HEK293 (cell line): Measurements from ENCODE around the gene EPB41L2.

ENCODE experiments used
- CTCF ChIA-PET: fragments of 350-600 bp; formaldehyde crosslinking; extraction: SDS; loops from one replicate; lab custom pipeline; 2021; ENCODE audit warnings: antibody characterized with exemption; lab: Yijun Ruan, JAX
- POLR2A ChIA-PET: fragments of 300-600 bp; formaldehyde crosslinking; extraction: SDS; loops from one replicate; lab custom pipeline; 2020; ENCODE audit warnings: antibody characterized with exemption, inconsistent platforms; lab: Yijun Ruan, JAX
- H3K27ac ChIP-seq: fragments of 200-500 bp; sonication (Bioruptor generic); 2 replicates; pipeline ENCODE4 v1.5.1; 2014; ENCODE audit warnings: low read depth, low read length, control low read depth, inconsistent platforms; ENCODE audit errors: extremely low read depth
- H3K36me3 ChIP-seq, 2 experiments: fragments of 200-500 bp in 1 of 2; sonication (Bioruptor generic) in 1 of 2; 1 replicate in 1 of 2; 2 replicates in 1 of 2; pipeline ENCODE4 v1.5.1; 2014 to 2017; ENCODE audit warnings: inconsistent platforms in 2 of 2, low read length in 2 of 2; ENCODE audit not compliant: control insufficient read depth in 2 of 2, insufficient read depth in 1 of 2
- H3K4me1 ChIP-seq: fragments of 200-500 bp; sonication (Bioruptor generic); 2 replicates; pipeline ENCODE4 v1.5.1; 2014; ENCODE audit warnings: mild to moderate bottlenecking, low read length, inconsistent platforms; ENCODE audit not compliant: control insufficient read depth, insufficient read depth
- H3K4me3 ChIP-seq: 2 replicates; pipeline ENCODE4 v1.5.1; 2011; ENCODE audit warnings: low read depth, mild to moderate bottlenecking, control low read depth, low read length, moderate library complexity
- H3K9me3 ChIP-seq: fragments of 200-500 bp; sonication (Bioruptor generic); 2 replicates; pipeline ENCODE4 v1.5.1; 2014; ENCODE audit warnings: low read depth, low read length, inconsistent platforms; ENCODE audit not compliant: control insufficient read depth, insufficient read depth
- GLI4 ChIP-seq: fragments of 450-650 bp; formaldehyde crosslinking; IDR thresholded peaks from 2 replicates; pipeline ENCODE4 v1.5.1; 2016; ENCODE audit warnings: missing biosample characterization, missing genetic modification characterization
- SCRT1 ChIP-seq: fragments of 450-650 bp; formaldehyde crosslinking; IDR thresholded peaks from 2 replicates; pipeline ENCODE4 v1.5.1; 2016; ENCODE audit warnings: missing biosample characterization, missing genetic modification characterization, borderline replicate concordance
- YY1 ChIP-seq: fragments of 450-650 bp; formaldehyde crosslinking; IDR thresholded peaks from 2 replicates; pipeline ENCODE4 v1.5.1; 2018; ENCODE audit warnings: missing biosample characterization, missing genetic modification characterization
- ZFP41 ChIP-seq: fragments of 450-650 bp; formaldehyde crosslinking; IDR thresholded peaks from 2 replicates; pipeline ENCODE4 v1.5.1; 2016; ENCODE audit warnings: missing biosample characterization, missing genetic modification characterization, borderline replicate concordance
- ZNF302 ChIP-seq: fragments of 450-650 bp; formaldehyde crosslinking; IDR thresholded peaks from 2 replicates; pipeline ENCODE4 v1.5.1; 2016; ENCODE audit warnings: missing biosample characterization, missing genetic modification characterization, low read depth
- ZNF335 ChIP-seq: fragments of 450-650 bp; formaldehyde crosslinking; conservative IDR thresholded peaks from 2 replicates; pipeline ENCODE4 v1.5.1; 2016; ENCODE audit warnings: missing biosample characterization, missing genetic modification characterization
- ZNF391 ChIP-seq: fragments of 450-650 bp; formaldehyde crosslinking; IDR thresholded peaks from 2 replicates; pipeline ENCODE4 v1.5.1; 2016; ENCODE audit warnings: low read depth, missing biosample characterization, missing genetic modification characterization, borderline replicate concordance
- ZNF544 ChIP-seq: fragments of 450-650 bp; formaldehyde crosslinking; IDR thresholded peaks from 2 replicates; pipeline ENCODE4 v1.5.0; 2017; ENCODE audit warnings: missing biosample characterization, missing genetic modification characterization
- ZNF549 ChIP-seq: fragments of 450-650 bp; IDR thresholded peaks from 2 replicates; pipeline ENCODE4 v1.5.1; 2018; ENCODE audit warnings: missing biosample characterization, missing genetic modification characterization, mild to moderate bottlenecking, inconsistent platforms, moderate library complexity
- ZNF768 ChIP-seq: fragments of 450-650 bp; formaldehyde crosslinking; IDR thresholded peaks from 2 replicates; pipeline ENCODE4 v1.5.1; 2018; ENCODE audit warnings: missing biosample characterization, mild to moderate bottlenecking, missing genetic modification characterization
- ZNF837 ChIP-seq: fragments of 450-650 bp; formaldehyde crosslinking; IDR thresholded peaks from 2 replicates; pipeline ENCODE4 v1.5.1; 2016; ENCODE audit warnings: missing biosample characterization, missing genetic modification characterization
- TF ChIP-seq, protein P1 (sequence below): fragments of 450-650 bp; formaldehyde crosslinking; IDR thresholded peaks from 2 replicates; pipeline ENCODE4 v1.5.1; 2016; ENCODE audit warnings: missing biosample characterization, missing genetic modification characterization
- TF ChIP-seq, protein P2 (sequence below): IDR thresholded peaks from 2 replicates; pipeline ENCODE4 v1.6.1; 2011; ENCODE audit warnings: mild to moderate bottlenecking, low read depth, low read length, borderline replicate concordance
- TF ChIP-seq, protein P3 (sequence below): fragments of 450-650 bp; formaldehyde crosslinking; IDR thresholded peaks from 2 replicates; pipeline ENCODE4 v1.5.1; 2016; ENCODE audit warnings: missing biosample characterization, missing genetic modification characterization
- TF ChIP-seq, protein P4 (sequence below): fragments of 450-650 bp; formaldehyde crosslinking; IDR thresholded peaks from 2 replicates; pipeline ENCODE4 v1.5.1; 2016; ENCODE audit warnings: missing biosample characterization, missing genetic modification characterization, borderline replicate concordance

Gene EPB41L2

DNA sequence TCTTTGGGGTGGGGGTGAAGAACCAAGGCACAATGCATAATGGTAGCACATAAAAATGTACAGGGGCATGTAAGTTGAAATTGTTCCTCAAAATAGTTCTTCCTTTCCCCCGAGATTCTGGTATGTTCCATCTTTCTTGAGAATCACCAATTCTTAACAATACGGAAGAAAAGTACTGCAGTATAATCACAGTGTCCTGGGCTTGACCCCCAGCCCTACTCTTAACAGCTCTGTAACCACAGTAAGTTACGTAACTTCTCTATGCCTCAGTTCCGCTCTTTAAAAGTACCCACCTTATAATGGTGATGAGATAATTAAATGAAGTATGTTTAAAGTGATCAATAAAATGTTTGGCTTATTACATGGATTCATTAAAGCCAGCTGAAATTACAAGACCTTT is 131.4 kb downstream of the EPB41L2 start:
- H3K9me3 ChIP-seq: no peaks in the 10 kb centered on the region
- ChIA-PET POLR2A (no interaction called here), CTCF (no interaction called here)
- peaks cover 30% of the 10 kb centered on the region for H3K4me1 ChIP-seq
- TF ChIP-seq YY1 (tag by site-specific recombination) (no peak), ZNF768 (tag by site-specific recombination) (no peak), ZNF544 (tag by site-specific recombination) (no peak), ZNF391 (tag by site-specific recombination) (no peak), ZNF549 (tag by site-specific recombination) (no peak), ZNF302 (tag by site-specific recombination) (no peak), ZFP41 (tag by site-specific recombination) (no peak), ZNF837 (tag by site-specific recombination) (no peak), GLI4 (no peak), ZNF335 (no peak)
- TF ChIP-seq, protein P1, sequence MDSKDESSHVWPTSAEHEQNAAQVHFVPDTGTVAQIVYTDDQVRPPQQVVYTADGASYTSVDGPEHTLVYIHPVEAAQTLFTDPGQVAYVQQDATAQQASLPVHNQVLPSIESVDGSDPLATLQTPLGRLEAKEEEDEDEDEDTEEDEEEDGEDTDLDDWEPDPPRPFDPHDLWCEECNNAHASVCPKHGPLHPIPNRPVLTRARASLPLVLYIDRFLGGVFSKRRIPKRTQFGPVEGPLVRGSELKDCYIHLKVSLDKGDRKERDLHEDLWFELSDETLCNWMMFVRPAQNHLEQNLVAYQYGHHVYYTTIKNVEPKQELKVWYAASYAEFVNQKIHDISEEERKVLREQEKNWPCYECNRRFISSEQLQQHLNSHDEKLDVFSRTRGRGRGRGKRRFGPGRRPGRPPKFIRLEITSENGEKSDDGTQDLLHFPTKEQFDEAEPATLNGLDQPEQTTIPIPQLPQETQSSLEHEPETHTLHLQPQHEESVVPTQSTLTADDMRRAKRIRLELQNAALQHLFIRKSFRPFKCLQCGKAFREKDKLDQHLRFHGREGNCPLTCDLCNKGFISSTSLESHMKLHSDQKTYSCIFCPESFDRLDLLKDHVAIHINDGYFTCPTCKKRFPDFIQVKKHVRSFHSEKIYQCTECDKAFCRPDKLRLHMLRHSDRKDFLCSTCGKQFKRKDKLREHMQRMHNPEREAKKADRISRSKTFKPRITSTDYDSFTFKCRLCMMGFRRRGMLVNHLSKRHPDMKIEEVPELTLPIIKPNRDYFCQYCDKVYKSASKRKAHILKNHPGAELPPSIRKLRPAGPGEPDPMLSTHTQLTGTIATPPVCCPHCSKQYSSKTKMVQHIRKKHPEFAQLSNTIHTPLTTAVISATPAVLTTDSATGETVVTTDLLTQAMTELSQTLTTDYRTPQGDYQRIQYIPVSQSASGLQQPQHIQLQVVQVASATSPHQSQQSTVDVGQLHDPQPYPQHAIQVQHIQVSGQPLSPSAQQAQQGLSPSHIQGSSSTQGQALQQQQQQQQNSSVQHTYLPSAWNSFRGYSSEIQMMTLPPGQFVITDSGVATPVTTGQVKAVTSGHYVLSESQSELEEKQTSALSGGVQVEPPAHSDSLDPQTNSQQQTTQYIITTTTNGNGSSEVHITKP (tag by site-specific recombination): no peak
- TF ChIP-seq, protein P2, sequence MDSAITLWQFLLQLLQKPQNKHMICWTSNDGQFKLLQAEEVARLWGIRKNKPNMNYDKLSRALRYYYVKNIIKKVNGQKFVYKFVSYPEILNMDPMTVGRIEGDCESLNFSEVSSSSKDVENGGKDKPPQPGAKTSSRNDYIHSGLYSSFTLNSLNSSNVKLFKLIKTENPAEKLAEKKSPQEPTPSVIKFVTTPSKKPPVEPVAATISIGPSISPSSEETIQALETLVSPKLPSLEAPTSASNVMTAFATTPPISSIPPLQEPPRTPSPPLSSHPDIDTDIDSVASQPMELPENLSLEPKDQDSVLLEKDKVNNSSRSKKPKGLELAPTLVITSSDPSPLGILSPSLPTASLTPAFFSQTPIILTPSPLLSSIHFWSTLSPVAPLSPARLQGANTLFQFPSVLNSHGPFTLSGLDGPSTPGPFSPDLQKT: no peak
- TF ChIP-seq, protein P3, sequence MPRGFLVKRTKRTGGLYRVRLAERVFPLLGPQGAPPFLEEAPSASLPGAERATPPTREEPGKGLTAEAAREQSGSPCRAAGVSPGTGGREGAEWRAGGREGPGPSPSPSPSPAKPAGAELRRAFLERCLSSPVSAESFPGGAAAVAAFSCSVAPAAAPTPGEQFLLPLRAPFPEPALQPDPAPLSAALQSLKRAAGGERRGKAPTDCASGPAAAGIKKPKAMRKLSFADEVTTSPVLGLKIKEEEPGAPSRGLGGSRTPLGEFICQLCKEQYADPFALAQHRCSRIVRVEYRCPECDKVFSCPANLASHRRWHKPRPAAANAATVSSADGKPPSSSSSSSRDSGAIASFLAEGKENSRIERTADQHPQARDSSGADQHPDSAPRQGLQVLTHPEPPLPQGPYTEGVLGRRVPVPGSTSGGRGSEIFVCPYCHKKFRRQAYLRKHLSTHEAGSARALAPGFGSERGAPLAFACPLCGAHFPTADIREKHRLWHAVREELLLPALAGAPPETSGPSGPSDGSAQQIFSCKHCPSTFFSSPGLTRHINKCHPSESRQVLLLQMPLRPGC (tag by site-specific recombination): no peak
- TF ChIP-seq, protein P4, sequence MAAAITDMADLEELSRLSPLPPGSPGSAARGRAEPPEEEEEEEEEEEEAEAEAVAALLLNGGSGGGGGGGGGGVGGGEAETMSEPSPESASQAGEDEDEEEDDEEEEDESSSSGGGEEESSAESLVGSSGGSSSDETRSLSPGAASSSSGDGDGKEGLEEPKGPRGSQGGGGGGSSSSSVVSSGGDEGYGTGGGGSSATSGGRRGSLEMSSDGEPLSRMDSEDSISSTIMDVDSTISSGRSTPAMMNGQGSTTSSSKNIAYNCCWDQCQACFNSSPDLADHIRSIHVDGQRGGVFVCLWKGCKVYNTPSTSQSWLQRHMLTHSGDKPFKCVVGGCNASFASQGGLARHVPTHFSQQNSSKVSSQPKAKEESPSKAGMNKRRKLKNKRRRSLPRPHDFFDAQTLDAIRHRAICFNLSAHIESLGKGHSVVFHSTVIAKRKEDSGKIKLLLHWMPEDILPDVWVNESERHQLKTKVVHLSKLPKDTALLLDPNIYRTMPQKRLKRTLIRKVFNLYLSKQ: no peak
- H3K36me3 ChIP-seq: no peaks in the 10 kb centered on the region
- H3K4me3 ChIP-seq: no peak overlapping the region
- H3K27ac ChIP-seq: no peak overlapping the region

DNA sequence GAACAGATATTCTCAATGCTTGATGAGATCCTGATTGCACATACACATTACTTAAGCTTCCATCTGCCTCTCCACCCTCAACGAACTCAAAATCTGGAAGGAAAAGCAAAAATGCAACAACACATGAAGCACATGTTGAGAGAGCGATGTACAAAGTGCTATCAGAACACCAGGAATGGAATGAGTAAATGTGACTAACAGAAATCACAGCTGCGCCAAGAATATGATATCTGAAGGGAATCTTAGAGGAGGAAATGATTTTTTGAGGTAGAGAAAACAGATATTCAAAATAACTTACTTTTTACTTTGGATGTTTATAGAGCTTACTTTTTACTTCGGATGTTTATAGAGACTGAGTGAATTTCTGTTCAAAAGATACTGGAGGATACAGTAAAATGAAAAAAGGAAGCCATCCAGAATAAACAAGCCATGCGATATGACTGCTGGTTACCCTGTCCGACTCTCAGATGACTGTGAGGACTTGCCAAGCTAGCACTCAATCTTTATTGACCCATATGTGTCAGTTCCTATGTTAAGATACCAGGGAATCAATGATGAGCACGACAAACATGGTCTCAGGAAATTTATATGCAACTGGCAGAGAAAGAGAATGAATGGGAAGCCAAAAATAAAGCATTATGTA is 133.9 kb downstream of the EPB41L2 start:
- POLR2A ChIA-PET: interaction anchor here (0.6 kb wide), 1 partner anchor 24 kb away, joined by 4 read pairs; no protein-coding TSS in a partner anchor
- Histone ChIP-seq H3K4me3 (no peak overlapping the region), H3K9me3 (no peaks in the 10 kb centered on the region), H3K27ac (no peak overlapping the region), H3K4me1 (peaks cover 19% of the 10 kb centered on the region), H3K36me3 (peaks cover 0 to 5% of the 10 kb centered on the region in 2 experiments; a peak in 1 of 3 replicates)
- CTCF ChIA-PET: interaction anchor here (0.6 to 0.7 kb wide), 3 partner anchors 43 to 551 kb away, joined by 3 to 4 read pairs (median 3); no protein-coding TSS in a partner anchor
- no peak for TF ChIP-seq SCRT1 (tag by site-specific recombination)
